Activated CD4-positive, CD25-positive, alpha-beta regulatory T cell treated with anti-CD3 and anti-CD28 coated beads, Interleukin-2, amount 50 U/mL, for 16 hours (primary cell): ENCODE measurements around the gene ESR1.

Experiments
- DNase-seq: peaks from one replicate; pipeline ENCODE4 v3.0.0-alpha.2; 2020; ENCODE audit warnings: low read depth, low spot score

ESR1 gene

DNA sequence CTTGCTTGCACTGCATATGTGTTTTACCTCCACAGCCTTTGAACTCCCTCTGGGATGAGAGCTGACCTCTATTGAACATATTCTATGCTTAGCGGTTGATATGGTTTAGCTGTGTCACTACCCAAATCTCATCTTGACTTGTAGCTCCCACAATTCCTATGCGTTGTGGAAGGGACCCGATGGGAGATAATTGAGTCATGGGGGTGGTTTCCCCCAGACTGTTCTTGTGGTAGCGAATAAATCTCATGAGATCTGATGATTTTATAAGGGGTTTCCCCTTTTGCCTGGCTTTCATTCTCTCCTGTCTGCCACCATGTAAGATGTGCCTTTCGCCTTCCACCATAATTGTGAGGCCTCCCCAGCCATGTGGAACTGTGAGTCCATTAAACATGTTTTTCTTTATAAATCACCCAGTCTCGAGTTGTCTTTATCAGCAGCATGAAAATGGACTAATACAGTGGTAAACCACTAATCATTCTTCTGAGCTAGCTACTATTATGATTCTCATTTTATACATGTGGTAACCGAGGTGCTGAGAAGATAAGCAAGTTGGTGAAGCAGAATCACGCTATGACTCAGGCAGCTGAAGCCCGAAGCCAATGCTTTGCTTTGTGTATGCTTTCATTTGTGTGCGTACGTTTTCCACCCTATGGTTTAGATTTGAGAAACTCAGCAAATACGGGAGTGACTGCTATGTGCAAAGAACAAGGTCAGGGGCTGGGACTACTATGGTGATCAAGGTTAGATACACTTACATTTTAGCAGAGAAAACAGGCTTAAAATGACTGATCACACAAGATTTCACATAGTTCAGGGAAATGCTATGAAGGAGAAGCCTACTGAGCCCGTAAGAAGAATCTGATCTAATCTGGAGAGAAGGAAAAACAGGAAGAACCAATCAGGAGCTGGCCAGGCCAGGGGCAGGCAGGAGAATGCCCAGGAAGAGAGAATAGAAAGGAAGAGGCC lies 363.5 kb downstream of the ESR1 start:
- peak; percentile 57 for DNase-seq

DNA sequence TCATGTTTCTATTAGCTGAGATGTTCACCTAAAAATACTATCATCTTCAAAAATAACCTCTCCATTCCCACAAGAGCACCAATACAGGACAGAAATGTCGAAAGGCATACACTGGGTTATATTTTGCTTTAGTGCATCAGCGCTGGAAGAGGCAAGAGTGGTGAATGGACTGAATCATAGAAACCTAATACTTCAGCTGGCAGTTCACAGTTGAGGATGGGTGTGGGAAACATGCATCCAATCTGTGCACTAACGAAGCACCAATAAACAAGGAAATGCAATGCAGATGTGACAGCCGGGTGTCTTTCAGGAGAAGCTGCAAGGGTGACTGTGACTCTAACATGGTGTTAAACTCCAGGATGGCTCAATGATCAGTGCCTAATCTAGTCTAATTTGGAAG lies 365.8 kb downstream of the ESR1 start:
- no peak for DNase-seq

DNA sequence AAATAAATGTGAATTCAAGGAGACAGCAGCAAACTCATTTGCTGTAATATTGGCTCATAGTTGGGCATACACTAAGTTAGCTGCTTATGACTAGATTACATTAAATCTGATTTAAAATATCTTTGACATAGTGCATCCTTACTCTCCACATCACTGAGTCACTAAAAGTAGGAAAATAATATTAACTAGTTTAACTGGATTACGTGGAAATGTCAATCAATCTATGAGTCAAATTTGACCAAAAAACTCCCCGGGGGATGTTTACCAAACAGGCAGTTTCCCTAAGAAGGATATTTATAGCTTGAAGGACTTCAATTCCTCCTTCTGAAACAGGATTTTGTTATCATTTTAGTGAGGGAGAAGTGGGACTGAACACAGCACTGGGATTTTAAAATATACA lies 366.5 kb downstream of the ESR1 start:
- DNase-seq, result no peak

DNA sequence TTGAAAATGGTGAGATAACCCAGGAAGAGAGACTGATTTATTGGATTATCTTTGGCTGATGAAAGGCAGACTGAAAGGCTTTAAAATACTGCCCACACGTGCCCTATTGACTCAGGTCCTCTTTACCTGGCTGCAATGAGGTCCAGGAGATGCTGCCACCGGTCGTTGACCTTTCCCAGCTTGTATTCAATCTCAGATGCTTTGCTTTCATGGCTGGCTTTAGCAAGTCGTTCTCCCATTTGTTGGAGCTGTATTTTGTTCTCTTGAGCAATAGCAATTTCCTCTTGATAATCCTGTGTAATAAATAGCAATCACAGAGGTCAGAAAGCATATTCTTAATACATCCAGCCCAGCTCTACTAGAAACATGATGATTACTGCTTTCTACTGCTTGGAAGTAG lies 368.8 kb downstream of the ESR1 start:
- no peak for DNase-seq
